ENCODE measurements around the gene PAQR7. TPM values are rescaled to one million over a fixed set of nuclear protein-coding genes. Genes with fewer than 3 reads are reported as not detected.

Gene PAQR7
- polyA plus RNA-seq, 4 donors = 26.7 to 35.1 (median 31.0) TPM

DNA sequence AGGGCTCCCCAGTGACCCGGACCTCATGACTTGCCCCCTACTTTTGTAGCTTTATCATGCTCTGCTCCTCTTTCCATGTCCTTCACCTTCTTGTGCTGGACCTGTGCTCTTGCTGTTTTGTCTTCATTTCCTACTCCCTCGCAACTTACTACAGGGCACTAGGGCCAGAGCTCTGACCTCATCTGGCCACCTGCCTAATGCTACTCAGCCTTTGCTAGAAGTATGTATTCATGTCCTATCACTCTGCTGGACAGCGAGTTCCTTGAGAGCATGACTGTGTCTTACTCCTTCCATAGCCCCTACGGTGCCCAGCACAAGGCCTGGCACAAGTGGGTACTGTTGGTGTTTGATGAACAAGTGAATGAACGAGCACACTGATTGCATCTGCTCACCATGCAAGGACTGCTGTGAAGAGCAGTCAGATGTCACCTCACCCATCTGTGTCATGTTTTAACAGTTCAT is 53.8 kb downstream of the PAQR7 start:
- DNase-seq (ENCODE audit: low read depth in 4 of 4, low spot score in 2 of 4) = no peak

- DNase-seq (ENCODE audit: low read depth in 4 of 4, low spot score in 2 of 4) = no peak
These were observed 54.4 kb downstream of the PAQR7 start for GRCh38 chr1:25821112-25821476.

DNA sequence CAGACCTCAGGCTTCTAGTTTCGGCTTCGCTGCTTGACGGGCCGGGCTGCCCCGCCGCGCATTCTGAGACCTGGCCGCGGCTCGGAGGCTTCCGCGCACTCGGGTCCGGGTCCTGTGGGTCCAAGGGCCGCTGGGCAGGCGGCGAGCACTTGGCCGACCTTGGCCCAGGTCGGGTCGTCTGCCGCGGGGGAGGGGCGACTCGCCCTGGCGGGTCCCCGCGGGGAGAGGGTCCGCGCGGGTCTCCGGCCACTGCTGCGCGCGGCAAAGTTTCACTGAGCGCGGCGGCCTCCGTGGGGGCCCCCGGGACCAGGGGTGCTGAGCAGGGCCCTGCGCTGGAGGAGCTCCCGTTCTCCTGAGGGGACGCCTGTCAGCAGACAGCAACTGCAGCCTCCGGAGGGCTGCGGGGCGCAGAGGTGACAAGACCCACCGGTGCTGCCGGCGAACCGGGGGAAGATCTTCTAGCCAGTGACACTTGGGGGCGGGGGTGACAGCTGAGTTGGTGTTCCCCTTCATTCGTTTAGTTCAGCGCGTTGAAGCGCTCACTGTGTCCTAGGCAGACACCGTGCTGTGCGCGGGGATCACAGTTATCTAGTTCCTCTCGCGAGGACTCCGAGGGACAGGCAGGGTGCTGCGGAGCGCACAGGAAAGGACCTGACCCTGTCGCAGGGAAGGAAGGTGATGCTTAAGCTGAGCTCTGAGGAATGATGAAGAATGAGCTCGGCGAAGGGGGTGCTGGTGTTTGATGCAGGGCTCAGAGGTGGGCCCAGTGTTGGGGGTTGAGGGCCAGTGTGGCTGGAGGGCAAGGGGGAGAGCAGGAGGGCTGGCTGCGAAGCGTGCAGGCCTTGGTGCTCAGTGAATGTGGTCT is 55.0 kb downstream of the PAQR7 start:
- DNase-seq (ENCODE audit: low read depth in 4 of 4, low spot score in 2 of 4) = no peak

DNA sequence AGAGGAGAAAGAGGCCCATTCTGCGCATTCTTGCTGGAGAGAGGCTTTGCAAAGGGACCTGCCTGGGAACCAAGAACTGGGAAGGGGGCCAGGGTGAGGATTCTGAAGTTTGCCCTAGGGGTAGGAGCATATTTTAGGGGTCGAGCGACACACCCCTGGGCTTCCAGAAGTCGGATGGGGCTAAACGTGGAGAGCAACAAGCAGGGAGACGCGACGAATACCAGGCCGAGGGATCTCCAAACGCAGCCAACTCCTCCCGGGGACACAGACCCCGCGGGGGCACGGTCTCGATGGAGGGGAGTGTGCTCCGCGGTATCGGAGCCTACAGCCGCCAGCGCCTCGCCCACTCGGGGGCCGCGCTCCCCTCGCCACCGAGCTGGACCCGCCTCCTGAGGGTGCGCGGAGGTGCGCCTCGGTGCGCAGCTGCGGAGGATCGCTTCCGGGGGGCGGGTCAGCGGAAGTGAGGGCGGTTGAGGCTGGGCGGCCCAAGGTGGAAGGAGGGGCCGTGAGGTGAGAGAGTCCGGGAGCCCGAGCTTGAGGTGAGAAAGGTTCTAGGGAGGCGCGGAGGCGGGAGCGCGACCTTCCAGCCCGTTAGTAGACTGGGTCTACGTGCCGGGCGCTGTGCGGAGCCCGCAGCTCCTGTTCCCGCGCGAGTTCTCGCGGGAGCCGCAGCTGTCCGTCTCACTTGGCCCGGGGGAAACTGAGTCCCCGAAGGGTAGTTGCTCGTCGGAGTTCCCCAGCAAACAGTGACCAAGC is 55.8 kb downstream of the PAQR7 start, which contains the start of gene MTFR1L:
Gene MTFR1L, plus strand, starts transcription at position 464 of the 756 bp plus-strand sequence. CDS start 3,151 bp downstream, outside the sequence.
- DNase-seq (ENCODE audit: low read depth in 4 of 4, low spot score in 2 of 4) = peak in 2 of 4 donors; percentile 79 to 83

- DNase-seq (ENCODE audit: low read depth in 4 of 4, low spot score in 2 of 4) = no peak
These were observed 56.9 kb downstream of the PAQR7 start for GRCh38 chr1:25818569-25818968.

DNA sequence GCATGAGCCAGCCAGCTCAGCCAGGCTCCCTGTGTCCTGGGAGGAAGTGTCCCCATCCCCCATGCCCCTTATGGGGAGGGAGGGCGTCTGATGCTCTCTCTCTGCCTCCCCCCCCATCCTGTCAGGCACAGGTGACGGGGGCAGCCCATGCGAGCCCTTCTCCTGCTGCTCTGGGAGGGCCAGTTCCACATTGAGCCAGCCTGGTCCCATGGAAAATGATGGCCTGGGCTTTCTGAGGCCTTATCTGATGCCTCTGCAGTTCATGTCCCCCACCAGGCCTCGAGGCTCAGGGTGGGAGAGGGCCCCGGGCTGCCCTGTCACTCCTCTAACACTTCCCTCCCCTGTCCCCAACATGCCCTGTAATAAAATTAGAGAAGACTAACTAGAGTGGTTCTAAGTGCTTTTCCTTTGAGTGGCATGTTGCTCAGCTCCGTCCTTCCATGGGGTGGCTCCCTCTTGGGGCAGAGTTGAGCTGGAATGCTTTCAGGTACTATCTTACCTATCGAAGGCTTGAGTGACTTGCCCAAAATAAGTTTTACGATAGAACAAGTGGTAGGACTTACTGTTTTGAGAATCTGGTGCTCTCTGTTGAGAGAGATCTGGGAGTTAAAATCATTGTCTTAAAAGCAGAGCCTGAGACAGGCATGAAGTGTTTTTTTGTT is 57.5 kb downstream of the PAQR7 start:
- no peak for DNase-seq (ENCODE audit: low read depth in 4 of 4, low spot score in 2 of 4)

DNA sequence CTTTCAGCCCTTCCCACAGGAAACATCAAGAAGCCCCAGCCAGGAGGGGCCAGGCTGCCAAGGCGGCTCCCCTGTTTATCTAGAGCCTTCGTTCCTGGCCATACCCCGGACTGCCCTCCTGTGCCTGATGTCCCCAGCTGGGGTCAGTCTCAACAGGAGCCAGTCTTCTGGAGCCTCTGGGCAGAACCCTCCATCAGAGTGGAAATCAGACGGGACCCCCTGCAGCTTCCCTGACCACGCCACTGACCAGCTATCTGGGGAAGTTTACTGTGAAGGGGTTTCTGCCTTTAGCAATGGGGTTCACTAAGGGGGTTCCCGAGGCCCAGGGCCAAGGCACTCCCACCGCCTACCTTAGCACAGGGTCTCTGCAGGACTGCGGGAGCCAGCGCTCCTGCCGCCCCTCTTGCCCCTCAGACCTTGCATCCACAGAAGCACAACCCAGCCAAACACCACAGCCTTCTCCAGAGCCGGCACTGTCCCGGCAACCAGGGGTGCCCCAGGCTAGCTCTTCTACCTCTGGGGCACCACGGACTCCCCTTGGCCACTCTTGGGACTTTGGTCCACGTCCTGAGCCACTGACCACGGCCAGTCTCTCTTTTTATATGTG is 59.3 kb downstream of the PAQR7 start:
- no peak for DNase-seq (ENCODE audit: low read depth in 4 of 4, low spot score in 2 of 4)

DNA sequence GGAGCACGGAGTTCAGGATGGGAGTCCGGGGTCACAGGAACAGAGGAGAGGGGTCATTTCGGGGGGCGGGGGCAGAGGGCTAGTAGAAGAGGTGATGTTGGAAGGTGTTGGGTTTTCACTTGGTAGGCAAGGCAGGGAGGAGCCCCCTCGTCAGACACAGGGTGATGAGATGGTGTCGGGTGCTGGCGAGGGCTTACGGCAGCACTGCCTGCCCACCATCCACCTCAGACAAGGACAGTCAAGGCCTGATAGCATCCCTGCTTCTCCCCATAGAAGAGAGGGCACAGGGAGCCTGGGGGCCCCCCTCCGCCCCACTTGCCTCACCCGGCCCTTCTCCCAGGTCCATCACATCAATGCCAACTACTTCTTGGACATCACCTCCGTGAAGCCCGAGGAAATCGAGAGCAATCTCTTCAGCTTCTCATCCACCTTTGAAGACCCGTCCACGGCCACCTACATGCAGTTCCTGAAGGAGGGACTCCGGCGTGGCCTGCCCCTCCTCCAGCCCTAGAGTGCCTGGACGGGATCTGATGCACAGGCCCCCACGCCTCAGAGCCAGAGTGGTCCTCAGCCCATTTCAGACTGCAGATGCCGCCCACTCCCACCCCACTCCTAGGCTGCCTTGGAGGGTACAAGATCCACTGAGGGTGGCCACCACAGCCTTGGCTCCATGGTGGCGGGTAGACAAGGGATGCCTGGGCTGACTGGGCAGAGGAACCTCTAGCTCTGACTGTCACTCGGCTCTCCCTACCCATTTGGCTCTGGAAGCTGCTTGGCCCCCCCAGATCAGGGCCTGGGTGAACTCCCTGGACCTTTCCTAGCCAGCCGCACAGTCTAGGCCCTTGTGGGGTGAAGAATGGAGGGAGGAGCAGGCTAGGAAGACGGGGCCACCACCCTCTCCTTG is 60.0 kb downstream of the PAQR7 start:
- DNase-seq (ENCODE audit: low read depth in 4 of 4, low spot score in 2 of 4) = no peak

- no peak for DNase-seq (ENCODE audit: low read depth in 4 of 4, low spot score in 2 of 4)
These were observed 60.9 kb downstream of the PAQR7 start for GRCh38 chr1:25814549-25815087.

GRCh38 chr1:25813734-25814471 is 61.6 kb downstream of the PAQR7 start:
- no peak for DNase-seq (ENCODE audit: low read depth in 4 of 4, low spot score in 2 of 4)

DNA sequence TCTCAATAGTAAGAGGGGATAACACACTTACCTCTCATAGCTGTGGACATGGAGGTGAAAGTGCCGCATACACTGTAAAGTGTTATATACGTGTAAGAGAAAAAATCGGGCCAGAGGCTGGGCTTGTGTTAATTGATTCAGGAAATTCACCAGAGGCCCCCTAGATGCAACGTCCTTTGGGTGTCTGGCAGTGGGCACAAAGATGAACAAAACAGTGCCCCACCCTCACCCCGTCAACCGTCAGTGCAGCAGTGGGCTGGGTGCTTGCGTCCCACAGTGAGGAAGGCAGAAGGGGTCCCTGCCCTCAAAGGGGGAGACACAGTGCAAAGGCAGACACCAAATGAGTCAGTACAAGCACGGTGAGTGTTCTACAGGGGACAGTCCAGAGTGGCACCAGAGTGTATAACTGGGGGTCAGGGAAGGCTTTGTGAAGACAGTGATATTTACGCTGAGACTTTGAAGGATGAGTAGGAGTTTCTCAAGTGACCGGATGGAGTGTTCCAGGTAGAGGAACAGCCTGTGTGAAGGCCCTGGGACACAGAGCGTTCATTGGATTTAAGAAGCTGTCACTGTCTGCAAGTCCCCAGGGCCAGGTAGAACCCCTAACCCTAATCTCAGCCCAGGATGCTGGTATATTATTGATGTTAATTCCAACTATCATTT is 62.3 kb downstream of the PAQR7 start:
- no peak for DNase-seq (ENCODE audit: low read depth in 4 of 4, low spot score in 2 of 4)

Other genes starting within 250 kb of the PAQR7 start
- 10 to 100 TPM; 76.3 to 93.2 (median 82.8) TPM for gene SELENON, start 75.5 kb downstream of the PAQR7 start, polyA plus RNA-seq (ENCODE audit: insufficient read length in 4 of 4)
- gene MTFR1L, start 55.8 kb downstream of the PAQR7 start, polyA plus RNA-seq (ENCODE audit: insufficient read length in 4 of 4) = 100 to 1,000 TPM in 2 of 4 donors, 10 to 100 TPM in 2; 80.8 to 112 (median 101) TPM
- 1 to 10 TPM; 3.2 to 4.0 (median 3.6) TPM for gene AUNIP, start 16.3 kb downstream of the PAQR7 start, polyA plus RNA-seq (ENCODE audit: insufficient read length in 4 of 4)
- gene STMN1, start 30.7 kb upstream of the PAQR7 start, polyA plus RNA-seq (ENCODE audit: insufficient read length in 4 of 4) = 1,000 to 10,000 TPM; 1,095 to 1,236 (median 1,139) TPM
- 10 to 100 TPM; 14.1 to 23.4 (median 18.7) TPM for gene PAFAH2, start 122.4 kb upstream of the PAQR7 start, polyA plus RNA-seq (ENCODE audit: insufficient read length in 4 of 4)
- 1 to 10 TPM; 1.3 to 2.4 (median 1.7) TPM for gene EXTL1, start 146.1 kb upstream of the PAQR7 start, polyA plus RNA-seq (ENCODE audit: insufficient read length in 4 of 4)
- 1 to 10 TPM; 3.1 to 5.8 (median 4.2) TPM for gene SLC30A2, start 170.4 kb upstream of the PAQR7 start, polyA plus RNA-seq (ENCODE audit: insufficient read length in 4 of 4)
- gene TRIM63, start 191.9 kb upstream of the PAQR7 start, polyA plus RNA-seq (ENCODE audit: insufficient read length in 4 of 4) = under 1 TPM; 0.62 to 0.87 (median 0.75) TPM
- 10 to 100 TPM; 17.3 to 20.6 (median 19.5) TPM for gene PDIK1L, start 236.1 kb upstream of the PAQR7 start, polyA plus RNA-seq (ENCODE audit: insufficient read length in 4 of 4)

All from left renal cortex interstitium (tissue), 4 donors.